NCI-H1436 treated with DMSO at 0.1 percent for 48 hours (cell line): ENCODE measurements around the gene MRTFA.

ENCODE experiments used
- DNase-seq: peaks from one replicate; lab custom pipeline; 2025; lab: John Stamatoyannopoulos, UW

The MRTFA gene

GRCh38 chr22:40463017-40463631 is 173.4 kb downstream of the MRTFA start:
- no peak for DNase-seq

- DNase-seq = no peak
These were observed 174.1 kb downstream of the MRTFA start for GRCh38 chr22:40462195-40462984.

GRCh38 chr22:40453671-40454070 is 182.8 kb downstream of the MRTFA start:
- DNase-seq = no peak

- DNase-seq = no peak
These were observed 183.6 kb downstream of the MRTFA start for GRCh38 chr22:40452730-40453487.

- no peak for DNase-seq
These were observed 185.3 kb downstream of the MRTFA start for GRCh38 chr22:40451210-40451609.

- no peak for DNase-seq
These were observed 185.9 kb downstream of the MRTFA start for GRCh38 chr22:40450616-40451015.

GRCh38 chr22:40449676-40450035 is 186.9 kb downstream of the MRTFA start:
- DNase-seq = no peak

GRCh38 chr22:40446203-40446602 is 190.3 kb downstream of the MRTFA start:
- no peak for DNase-seq

- DNase-seq = no peak
These were observed 192.2 kb downstream of the MRTFA start for GRCh38 chr22:40444178-40444831.

- DNase-seq = no peak
These were observed 192.8 kb downstream of the MRTFA start for GRCh38 chr22:40443732-40444131.

GRCh38 chr22:40441761-40442390 is 194.6 kb downstream of the MRTFA start:
- no peak for DNase-seq

GRCh38 chr22:40436505-40437431 is 199.8 kb downstream of the MRTFA start:
- DNase-seq = peak; percentile 5

- no peak for DNase-seq
These were observed 201.8 kb downstream of the MRTFA start for GRCh38 chr22:40434745-40435144.

GRCh38 chr22:40434106-40434505 is 202.4 kb downstream of the MRTFA start:
- no peak for DNase-seq

GRCh38 chr22:40433416-40434090 is 203.0 kb downstream of the MRTFA start:
- no peak for DNase-seq

- no peak for DNase-seq
These were observed 203.9 kb downstream of the MRTFA start for GRCh38 chr22:40432625-40433024.

GRCh38 chr22:40432157-40432556 is 204.4 kb downstream of the MRTFA start:
- no peak for DNase-seq

GRCh38 chr22:40430991-40431390 is 205.5 kb downstream of the MRTFA start:
- DNase-seq = no peak

GRCh38 chr22:40429481-40429880 is 207.0 kb downstream of the MRTFA start:
- no peak for DNase-seq

- no peak for DNase-seq
These were observed 207.7 kb downstream of the MRTFA start for GRCh38 chr22:40428796-40429195.
